Upper lobe of left lung (tissue), 4 donors: ENCODE data around the gene MAGI2.

ENCODE experiments used
- CTCF ChIP-seq, 6 experiments: fragments of 450-650 bp in 4 of 6; fragments of 200-600 bp in 2 of 6; sonication (generic) in 2 of 6; IDR thresholded peaks; one replicate each; pipeline ENCODE4 v1.5.1; 2016 to 2019; ENCODE audit warnings: antibody characterized with exemption in 6 of 6
- EP300 ChIP-seq, 4 donors: sonication (generic); formaldehyde crosslinking; IDR thresholded peaks; one replicate each; pipeline ENCODE4 v1.5.1; 2017; ENCODE audit warnings: antibody characterized with exemption in 4 of 4, control low read depth in 2 of 4
- POLR2A ChIP-seq, 4 donors: fragments of 450-650 bp; IDR thresholded peaks; one replicate each; pipeline ENCODE4 v1.5.1; 2016 to 2017; ENCODE audit warnings: antibody characterized with exemption in 4 of 4, mild to moderate bottlenecking in 2 of 4
- POLR2AphosphoS5 ChIP-seq, 2 donors: sonication (generic); formaldehyde crosslinking; IDR thresholded peaks; one replicate each; pipeline ENCODE4 v1.5.1; 2017; ENCODE audit warnings: antibody characterized with exemption in 2 of 2

- TF ChIP-seq POLR2A (IDR thresholded peaks at IDR 0.05) (no peak), CTCF (IDR thresholded peaks at IDR 0.05) (no peak), EP300 (IDR thresholded peaks at IDR 0.05) (no peak), POLR2AphosphoS5 (IDR thresholded peaks at IDR 0.05) (no peak)
Measured at GRCh38 chr7:78662939-78663338, 790.5 kb downstream of the MAGI2 start.
